AG04449 (cell line): Measurements from ENCODE around the gene NCF4.

Experiments
- CTCF ChIA-PET: fragments of 350-600 bp; formaldehyde crosslinking; extraction: SDS; loops from one replicate; lab custom pipeline; 2021; ENCODE audit warnings: antibody characterized with exemption; lab: Yijun Ruan, JAX
- POLR2A ChIA-PET: fragments of 400-600, 350-600 bp; formaldehyde crosslinking; extraction: SDS; loops from one replicate; lab custom pipeline; 2020; ENCODE audit warnings: antibody characterized with exemption, inconsistent platforms; lab: Yijun Ruan, JAX
- DNase-seq: peaks from one replicate; pipeline ENCODE4 v3.0.0-alpha.2; 2010; ENCODE audit warnings: low read depth, low spot score
- H3K4me3 ChIP-seq: 2 replicates; pipeline ENCODE4 v1.5.1; 2011; ENCODE audit warnings: low read depth, mild to moderate bottlenecking, control low read depth, low read length
- CTCF ChIP-seq: IDR thresholded peaks from one replicate; pipeline ENCODE4 v1.5.1; 2011; ENCODE audit warnings: mild to moderate bottlenecking, moderate library complexity, low read length, control low read depth, inconsistent platforms; ENCODE audit not compliant: insufficient read depth; ENCODE audit errors: missing control alignments

NCF4 gene

DNA sequence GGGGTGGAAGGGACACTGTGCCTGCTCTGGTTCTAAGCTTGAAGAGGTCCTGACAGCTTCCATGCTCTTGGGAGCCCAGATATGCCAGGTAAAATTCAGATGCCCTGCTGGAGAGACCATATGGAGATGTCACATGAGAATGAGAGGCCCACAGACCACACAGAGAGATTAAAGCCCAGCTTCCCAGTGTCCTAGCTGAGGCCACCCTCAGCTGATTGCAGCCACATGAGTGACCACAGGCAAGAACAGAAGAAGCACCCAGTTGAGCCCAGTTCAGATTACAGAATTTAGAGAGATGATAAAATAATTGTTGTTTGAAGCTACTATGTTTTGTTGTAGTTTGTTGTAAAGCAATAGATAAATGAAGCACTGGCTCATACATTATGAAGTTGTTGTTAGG, 29.6 kb upstream of the NCF4 start:
- TF ChIP-seq CTCF, result no peak
- H3K4me3 ChIP-seq, result no peak overlapping the region
- DNase-seq, result no peak
- ChIA-PET POLR2A (interaction anchor here (0.6 kb wide), 1 partner anchor 162 kb away, joined by 3 read pairs; no protein-coding TSS in a partner anchor), CTCF (interaction anchor here (1.0 to 2.3 kb wide), 5 partner anchors 9 to 26 kb away, joined by 3 to 12 read pairs (median 5); no protein-coding TSS in a partner anchor)

DNA sequence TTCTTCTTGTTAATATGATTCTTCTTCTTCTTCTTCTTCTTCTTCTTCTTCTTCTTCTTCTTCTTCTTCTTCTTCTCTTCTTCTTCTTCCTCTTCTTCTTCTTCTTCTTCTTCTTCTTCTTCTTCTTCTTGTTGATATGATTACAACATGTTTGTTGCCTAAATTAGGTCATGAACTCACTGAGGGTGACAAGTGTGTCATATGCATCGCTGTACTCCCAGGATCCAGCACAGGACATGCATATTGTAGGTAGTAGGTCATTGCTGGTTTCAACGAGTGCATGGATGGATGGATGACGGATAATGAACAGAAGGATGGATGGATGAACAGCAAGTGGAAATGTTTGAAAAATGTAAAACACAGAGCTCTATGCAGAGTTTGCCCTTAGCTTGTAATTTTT, 29.1 kb upstream of the NCF4 start:
- ChIA-PET CTCF (interaction anchor here (0.7 to 2.0 kb wide), 4 partner anchors 10 to 144 kb away, joined by 3 to 9 read pairs (median 4); no protein-coding TSS in a partner anchor), POLR2A (interaction anchor here (0.6 kb wide), 1 partner anchor 161 kb away, joined by 3 read pairs; no protein-coding TSS in a partner anchor)
- DNase-seq, result no peak
- TF ChIP-seq CTCF, result no peak
- H3K4me3 ChIP-seq, result no peak overlapping the region

DNA sequence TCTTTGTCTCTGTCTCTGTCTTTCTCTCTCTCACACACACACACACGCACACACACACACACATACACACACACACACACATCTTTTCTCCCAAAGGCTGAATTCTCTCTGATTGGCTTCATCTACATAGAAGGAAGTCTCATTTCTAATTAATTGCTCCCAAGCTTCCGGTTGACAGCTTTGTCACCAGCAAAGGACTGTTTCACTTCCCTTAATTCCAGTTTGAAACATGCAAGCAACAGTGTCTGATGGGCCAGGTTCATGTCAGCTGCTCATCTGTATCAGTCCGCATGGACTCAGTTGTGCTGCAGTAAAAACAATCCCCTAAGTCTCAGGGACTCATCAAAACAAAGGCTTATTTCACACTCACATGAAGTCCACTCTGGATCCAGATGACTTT, 27.7 kb upstream of the NCF4 start:
- no peak for DNase-seq

GRCh38 chr22:36835903-36836302, 24.9 kb upstream of the NCF4 start:
- ChIA-PET CTCF (interaction anchor here (1.6 to 4.0 kb wide), 2 partner anchors 17 to 21 kb away, joined by 8 to 43 read pairs; no protein-coding TSS in a partner anchor), POLR2A (no interaction called here)
- H3K4me3 ChIP-seq, result no peak overlapping the region
- TF ChIP-seq CTCF, result no peak
- no peak for DNase-seq

More for the DNA sequence above, 27.7 kb upstream of the NCF4 start:
- ChIA-PET CTCF (interaction anchor here (0.7 to 2.0 kb wide), 2 partner anchors 23 to 147 kb away, joined by 3 to 9 read pairs; no protein-coding TSS in a partner anchor), POLR2A (no interaction called here)
- no peak overlapping the region for H3K4me3 ChIP-seq
- TF ChIP-seq CTCF, result no peak

DNA sequence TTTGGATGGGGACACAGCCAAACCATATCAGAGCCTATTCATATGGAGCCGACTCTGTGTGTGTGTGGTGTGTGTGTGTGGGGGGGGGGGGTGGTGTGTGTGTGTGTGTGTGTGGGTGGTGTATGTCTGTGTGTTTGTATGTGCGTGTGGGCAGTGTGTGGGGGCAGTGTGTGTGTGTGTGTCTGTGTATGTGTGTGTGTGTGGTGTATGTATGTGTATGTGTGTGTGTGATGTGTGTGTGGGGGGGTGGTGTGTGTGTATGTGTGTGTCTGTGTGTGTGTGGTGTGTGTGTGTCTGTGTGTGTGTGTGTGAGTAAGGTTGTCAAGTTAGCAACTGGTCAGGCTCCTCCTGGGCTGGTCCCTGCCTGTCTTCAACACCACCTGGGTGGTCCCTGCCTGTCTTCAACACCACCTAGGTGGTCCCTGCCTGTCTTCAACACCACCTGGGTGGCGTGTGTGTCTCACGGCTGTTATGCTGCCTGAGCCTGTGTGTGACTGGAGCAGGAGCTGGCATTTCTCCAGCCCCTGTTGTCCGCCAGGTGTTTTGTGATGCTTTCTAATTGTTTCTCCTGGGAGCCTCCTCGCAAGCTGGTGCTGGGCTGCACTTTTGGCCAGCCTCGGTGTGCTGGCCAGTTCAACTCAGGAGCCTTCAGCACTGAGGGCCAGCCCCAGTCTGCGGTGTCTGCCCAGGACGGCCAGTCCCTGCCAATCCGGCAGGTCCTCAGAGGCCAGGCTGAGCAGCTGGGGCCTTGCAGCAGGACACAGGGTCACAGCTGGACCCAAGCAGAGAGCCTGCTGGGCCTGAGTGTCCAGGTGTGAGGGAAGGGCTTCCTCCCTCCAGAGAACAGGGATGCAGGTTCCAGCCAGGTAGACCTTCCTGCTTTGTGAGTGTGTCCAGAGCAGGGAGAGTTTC, 22.4 kb upstream of the NCF4 start:
- DNase-seq, result no peak
- no peak for TF ChIP-seq CTCF
- ChIA-PET POLR2A (no interaction called here), CTCF (interaction anchor here (0.8 kb wide), 1 partner anchor 14 kb away, joined by 3 read pairs; no protein-coding TSS in a partner anchor)
- H3K4me3 ChIP-seq, result no peak overlapping the region
